ENCODE results near the gene SUCLG2. TPM values are rescaled to one million over a fixed set of nuclear protein-coding genes. Genes with fewer than 3 reads are reported as not detected.

The SUCLG2 gene
- total RNA-seq, 4 donors from 2014 or later, result 55.2 to 69.3 (median 63.4) TPM

GRCh38 chr3:67515778-67516177 is 138.6 kb downstream of the SUCLG2 start:
- intact Hi-C loops (cut with DNase I), result no loop called here
- Histone ChIP-seq H3K36me3 (peaks cover 0 to 45% (median 12%) of the 10 kb centered on the region in 4 donors), H3K27me3 (no peaks in the 10 kb centered on the region), H3K27ac (replicated peaks in 1 of 4) (no peak overlapping the region), H3K4me1 (no peaks in the 10 kb centered on the region), H3K4me3 (no peak overlapping the region), H3K9me3 (no peaks in the 10 kb centered on the region)
- TF ChIP-seq POLR2AphosphoS5 (IDR thresholded peaks at IDR 0.05) (no peak), EP300 (IDR thresholded peaks at IDR 0.05) (no peak), CTCF (IDR thresholded peaks at IDR 0.05) (no peak), POLR2A (IDR thresholded peaks at IDR 0.05; ENCODE audit: low read depth) (no peak)
- DNase-seq (ENCODE audit: extremely low spot score), result no peak
- WGBS, result 60% methylated on average over 3 of the region's 3 CpGs

GRCh38 chr3:67509471-67510075 is 144.8 kb downstream of the SUCLG2 start:
- Histone ChIP-seq H3K36me3 (peaks cover 0 to 19% (median 9%) of the 10 kb centered on the region in 4 donors), H3K4me1 (no peaks in the 10 kb centered on the region), H3K27ac (replicated peaks in 1 of 4) (no peak overlapping the region), H3K27me3 (no peaks in the 10 kb centered on the region), H3K4me3 (no peak overlapping the region), H3K9me3 (no peaks in the 10 kb centered on the region)
- no peak for DNase-seq (ENCODE audit: extremely low spot score)
- intact Hi-C loops (cut with DNase I), result no loop called here
- 96% methylated on average over 4 of the region's 4 CpGs for WGBS
- no peak for TF ChIP-seq EP300 (IDR thresholded peaks at IDR 0.05)
- no peak for TF ChIP-seq CTCF (IDR thresholded peaks at IDR 0.05)
- TF ChIP-seq POLR2A (IDR thresholded peaks at IDR 0.05; ENCODE audit: low read depth), result no peak
- no peak for TF ChIP-seq POLR2AphosphoS5 (IDR thresholded peaks at IDR 0.05)

GRCh38 chr3:67507584-67507983 is 146.8 kb downstream of the SUCLG2 start:
- H3K27me3 ChIP-seq, result no peaks in the 10 kb centered on the region
- intact Hi-C loops (cut with DNase I), result no loop called here
- no peak overlapping the region for H3K4me3 ChIP-seq
- no peaks in the 10 kb centered on the region for H3K9me3 ChIP-seq
- peaks cover 0 to 24% (median 9%) of the 10 kb centered on the region in 4 donors for H3K36me3 ChIP-seq
- no peaks in the 10 kb centered on the region for H3K4me1 ChIP-seq
- H3K27ac ChIP-seq (replicated peaks in 1 of 4), result no peak overlapping the region
- WGBS, result 90% methylated on average over 4 of the region's 4 CpGs
- DNase-seq (ENCODE audit: extremely low spot score), result no peak
- no peak for TF ChIP-seq CTCF (IDR thresholded peaks at IDR 0.05)
- TF ChIP-seq POLR2AphosphoS5 (IDR thresholded peaks at IDR 0.05), result no peak
- TF ChIP-seq POLR2A (IDR thresholded peaks at IDR 0.05; ENCODE audit: low read depth), result no peak
- no peak for TF ChIP-seq EP300 (IDR thresholded peaks at IDR 0.05)

- Histone ChIP-seq H3K4me3 (no peak overlapping the region), H3K36me3 (peaks cover 0 to 15% (median 0%) of the 10 kb centered on the region in 4 donors), H3K27ac (replicated peaks in 1 of 4) (no peak overlapping the region), H3K27me3 (no peaks in the 10 kb centered on the region), H3K4me1 (no peaks in the 10 kb centered on the region), H3K9me3 (no peaks in the 10 kb centered on the region)
- no peak for DNase-seq (ENCODE audit: extremely low spot score)
- no peak for TF ChIP-seq POLR2AphosphoS5 (IDR thresholded peaks at IDR 0.05)
- intact Hi-C loops (cut with DNase I), result no loop called here
- 82% methylated on average over 2 of the region's 2 CpGs for WGBS
These were observed 153.7 kb downstream of the SUCLG2 start for GRCh38 chr3:67500709-67501108.

GRCh38 chr3:67497746-67498145 is 156.7 kb downstream of the SUCLG2 start:
- no peak for TF ChIP-seq EP300 (IDR thresholded peaks at IDR 0.05)
- no peak for TF ChIP-seq CTCF (IDR thresholded peaks at IDR 0.05)
- TF ChIP-seq POLR2A (IDR thresholded peaks at IDR 0.05; ENCODE audit: low read depth), result no peak
- no peak for TF ChIP-seq POLR2AphosphoS5 (IDR thresholded peaks at IDR 0.05)
- DNase-seq (ENCODE audit: extremely low spot score), result no peak
- intact Hi-C loops (cut with DNase I), result no loop called here

More at GRCh38 chr3:67497746-67498145, 156.7 kb downstream of the SUCLG2 start:
- Histone ChIP-seq H3K4me1 (no peaks in the 10 kb centered on the region), H3K27me3 (no peaks in the 10 kb centered on the region), H3K27ac (replicated peaks in 1 of 4) (no peak overlapping the region), H3K36me3 (peaks cover 0 to 25% (median 12%) of the 10 kb centered on the region in 4 donors), H3K9me3 (no peaks in the 10 kb centered on the region), H3K4me3 (no peak overlapping the region)
